GM18909 (cell line): Measurements from ENCODE around the gene SPSB3.
"Not testable (repeated sequence)": the region's sequence is repeated elsewhere in the genome, so short reads cannot be mapped to it uniquely, and the experiment has no call there.

Experiments
- ATAC-seq: cut with Tn5 transposase; IDR thresholded peaks from one replicate; pipeline ENCODE4 v1.9.1; 2021; ENCODE audit warnings: mild to moderate bottlenecking; ENCODE audit not compliant: unreplicated experiment, poor library complexity

Gene SPSB3

GRCh38 chr16:1745181-1745899, 37.0 kb downstream of the SPSB3 start:
- no peak for ATAC-seq

DNA sequence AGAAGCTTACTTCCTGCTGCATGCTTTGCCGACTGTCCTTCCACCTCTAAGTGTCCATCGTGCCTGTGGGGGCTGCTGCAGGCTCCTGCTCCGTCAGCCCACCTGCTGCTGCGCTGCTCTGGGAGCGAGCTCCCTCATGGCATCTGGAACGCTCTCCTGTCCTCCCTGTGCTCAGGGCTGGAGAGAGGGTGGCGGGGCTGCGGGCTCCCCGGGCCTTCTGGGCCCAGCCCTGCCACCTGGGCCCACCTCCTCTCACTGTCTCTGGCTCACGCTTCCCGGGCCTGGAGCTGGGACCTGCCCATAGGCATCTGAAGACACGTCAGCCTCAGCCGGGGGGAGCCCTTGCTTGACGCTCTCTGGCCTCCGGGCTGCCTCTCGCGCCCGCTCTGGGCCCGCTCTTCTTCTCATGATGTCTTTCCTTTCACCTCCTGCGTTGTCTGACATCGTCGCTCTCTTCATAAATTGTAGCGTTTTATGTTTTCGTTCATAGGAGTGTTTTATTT, 38.0 kb downstream of the SPSB3 start:
- no peak for ATAC-seq

DNA sequence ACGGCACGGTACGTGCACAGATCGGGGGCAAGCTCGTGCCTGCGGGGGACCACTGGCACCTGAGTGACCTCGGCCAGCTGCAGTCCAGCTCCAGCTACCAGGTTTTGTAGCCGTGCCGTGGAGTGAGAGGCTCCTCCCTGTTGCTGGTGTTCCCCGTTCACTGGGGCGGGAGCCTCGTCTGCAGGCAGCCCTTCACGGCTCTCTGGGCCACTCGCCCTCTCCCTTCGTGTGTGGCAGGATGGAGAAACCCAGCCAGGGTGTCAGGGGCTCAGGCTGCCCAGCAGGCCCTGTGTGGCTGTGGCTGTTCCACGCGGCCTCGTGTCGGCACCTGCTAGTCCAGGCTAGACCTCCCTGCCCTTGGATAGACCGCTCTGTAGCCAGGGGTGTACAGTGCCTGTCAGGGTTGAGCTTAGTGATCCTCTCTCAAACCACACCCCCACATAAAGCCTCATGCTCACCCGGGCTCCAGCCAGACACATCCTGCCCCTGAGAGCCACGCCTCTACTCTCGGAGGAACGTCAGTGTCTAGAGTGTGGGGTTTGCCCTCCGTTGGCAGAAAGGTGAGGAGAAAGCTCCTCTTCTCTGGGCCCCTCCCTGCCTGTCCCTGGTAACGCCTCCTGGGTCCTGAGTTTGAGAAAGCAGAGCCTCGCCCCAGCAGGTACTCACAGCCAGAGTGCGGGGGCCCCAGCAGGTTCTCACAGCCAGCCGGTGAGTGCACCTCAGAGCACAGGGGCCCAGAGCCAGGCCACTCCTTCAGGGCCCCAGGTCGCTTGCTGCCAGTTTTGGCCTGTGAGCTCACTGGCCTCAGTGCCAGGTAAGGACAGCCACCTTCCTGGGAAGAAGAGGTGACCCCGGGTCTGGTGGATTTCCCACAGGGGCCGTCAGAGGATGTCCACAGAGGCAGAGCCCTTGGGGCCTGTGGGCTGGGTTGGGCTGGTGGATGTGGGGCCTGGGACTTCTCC, 38.7 kb downstream of the SPSB3 start:
- ATAC-seq, result no peak

GRCh38 chr16:1741553-1742165, 40.7 kb downstream of the SPSB3 start:
- no peak for ATAC-seq

DNA sequence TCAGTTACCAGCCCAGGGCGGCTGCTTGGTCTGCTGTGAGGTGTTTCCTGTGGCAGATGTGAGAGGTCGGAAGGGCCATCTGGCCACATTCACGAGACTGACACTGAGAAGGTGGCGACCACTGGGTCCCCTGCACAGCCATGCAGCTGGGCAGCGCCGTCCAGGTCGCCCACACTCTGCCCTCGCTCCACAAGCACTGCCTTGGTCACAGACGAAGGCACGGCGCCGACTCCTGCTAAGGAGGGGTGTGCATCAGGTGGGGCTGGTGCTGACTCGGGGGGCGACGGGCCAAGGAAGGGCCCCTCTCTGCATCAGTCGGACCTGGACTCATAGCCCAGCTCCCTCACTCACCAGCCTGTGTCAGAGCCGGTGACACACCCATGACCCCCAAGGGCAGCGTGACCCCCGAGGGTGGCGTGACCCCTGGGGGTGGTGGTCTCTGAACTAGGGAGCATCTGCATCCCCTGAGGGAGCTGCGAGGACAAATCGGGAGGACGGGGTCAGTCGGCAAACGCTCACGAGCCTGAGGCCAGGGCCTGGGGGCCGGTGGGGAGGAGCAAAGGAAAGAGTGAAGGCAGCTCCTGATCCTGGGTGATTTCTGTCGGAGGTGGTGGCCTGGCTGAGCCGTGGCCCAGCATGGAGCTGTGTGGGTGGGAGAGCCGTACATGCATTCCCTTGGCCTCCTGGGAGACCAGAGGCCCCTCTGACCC, 41.4 kb downstream of the SPSB3 start:
- no peak for ATAC-seq

DNA sequence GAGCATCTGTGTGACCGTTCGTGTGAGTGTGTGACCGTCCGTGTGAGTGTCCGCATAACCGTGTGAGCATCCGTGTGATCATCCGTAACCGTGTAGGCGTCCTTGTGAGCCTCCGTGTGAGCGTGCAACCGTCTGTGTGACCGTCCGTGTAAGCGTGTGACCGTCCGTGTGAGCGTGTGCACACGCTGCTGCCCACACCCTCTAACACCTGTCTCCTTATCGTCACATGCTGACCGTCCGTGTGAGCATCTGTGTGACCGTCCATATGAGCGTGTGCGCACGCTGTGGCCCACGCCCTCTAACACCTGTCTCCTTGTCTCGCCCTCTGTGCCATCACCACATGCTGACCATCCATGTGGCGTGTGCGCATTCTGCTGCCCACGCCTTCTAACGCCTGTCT, 42.1 kb downstream of the SPSB3 start:
- ATAC-seq, result no peak

DNA sequence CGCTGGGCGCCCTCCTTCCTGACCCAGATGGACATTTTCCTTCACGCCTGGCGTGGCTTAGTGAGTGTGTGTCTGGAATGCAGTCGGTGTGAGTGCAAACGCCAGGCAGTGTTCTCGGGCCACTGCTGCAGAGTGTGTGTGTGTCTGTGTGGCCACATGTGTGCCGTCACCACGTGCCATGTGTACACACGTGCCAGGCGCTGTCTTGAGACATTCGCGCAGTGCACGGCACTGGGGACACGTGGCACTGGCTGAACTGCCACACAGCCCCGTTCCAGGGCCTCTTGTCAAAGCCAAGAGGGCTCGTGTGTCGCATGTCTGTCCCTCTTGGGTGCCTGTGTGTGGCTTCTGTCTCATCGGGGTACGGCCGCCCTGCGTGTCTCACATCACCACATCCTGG, 47.6 kb downstream of the SPSB3 start:
- ATAC-seq, result no peak

GRCh38 chr16:1734123-1734522, 48.2 kb downstream of the SPSB3 start:
- no peak for ATAC-seq

- not testable (repeated sequence) for ATAC-seq
These were observed 49.8 kb downstream of the SPSB3 start for GRCh38 chr16:1732551-1732987.

- ATAC-seq, result no peak
These were observed 50.3 kb downstream of the SPSB3 start for GRCh38 chr16:1732071-1732470.

DNA sequence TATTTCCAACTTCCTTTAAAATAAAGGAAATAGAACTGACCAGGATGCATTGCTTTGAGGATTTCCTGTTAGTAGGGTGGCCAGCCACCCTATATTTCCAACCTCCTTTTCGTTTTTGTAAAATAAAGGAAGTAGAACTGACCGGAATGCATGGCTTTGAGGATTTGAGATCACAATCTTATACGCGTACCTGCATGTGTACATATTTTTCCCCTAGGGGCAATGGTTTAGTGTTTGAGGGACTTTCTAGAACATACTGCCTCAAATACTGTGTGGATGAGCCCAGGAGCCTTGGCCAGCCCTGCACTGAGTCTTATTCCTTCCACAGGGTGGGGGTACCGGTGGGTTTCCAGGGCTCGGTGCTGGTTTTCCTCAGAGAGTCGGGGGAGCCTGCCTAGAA, 50.8 kb downstream of the SPSB3 start:
- no peak for ATAC-seq

- no peak for ATAC-seq
These were observed 51.3 kb downstream of the SPSB3 start for GRCh38 chr16:1731073-1731472.

DNA sequence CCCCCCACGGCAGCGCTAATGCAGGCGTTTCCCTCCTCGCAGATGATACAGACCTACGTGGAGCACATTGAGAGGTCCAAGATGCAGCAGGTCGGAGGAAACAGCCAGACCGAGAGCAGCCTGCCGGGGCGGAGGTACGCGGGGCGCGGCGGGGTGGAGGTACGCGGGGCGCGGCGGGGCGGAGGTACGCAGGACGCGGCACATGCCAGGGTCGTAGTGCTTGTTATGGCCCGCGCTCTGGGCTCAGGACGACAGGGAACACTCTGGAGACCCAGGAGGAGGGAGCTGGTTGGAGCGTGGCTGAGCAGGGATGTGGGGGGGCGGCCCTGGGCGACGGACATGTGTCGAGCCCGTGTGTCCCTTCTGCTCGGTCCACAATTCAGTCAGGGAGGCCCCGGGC, 52.9 kb downstream of the SPSB3 start:
- no peak for ATAC-seq

DNA sequence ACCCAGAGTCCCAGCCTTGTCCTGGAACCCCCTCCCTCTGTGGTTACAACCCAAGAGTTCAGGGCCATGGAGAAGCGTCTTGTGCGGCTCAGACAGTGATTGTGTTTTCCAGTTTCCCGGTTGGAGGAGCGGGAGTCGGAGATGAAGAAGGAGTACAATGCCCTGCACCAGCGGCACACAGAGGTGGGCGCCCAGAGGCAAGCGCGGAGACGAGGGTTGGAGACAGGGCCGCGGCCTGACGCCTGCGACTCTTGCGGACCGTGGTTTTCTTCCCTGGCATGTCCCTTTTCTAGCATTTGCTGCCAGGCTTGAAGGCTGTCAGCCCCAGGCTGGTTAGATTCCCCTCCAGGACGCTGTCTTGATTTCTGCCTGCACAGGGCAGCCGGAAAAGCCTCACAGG, 53.3 kb downstream of the SPSB3 start:
- ATAC-seq, result no peak

DNA sequence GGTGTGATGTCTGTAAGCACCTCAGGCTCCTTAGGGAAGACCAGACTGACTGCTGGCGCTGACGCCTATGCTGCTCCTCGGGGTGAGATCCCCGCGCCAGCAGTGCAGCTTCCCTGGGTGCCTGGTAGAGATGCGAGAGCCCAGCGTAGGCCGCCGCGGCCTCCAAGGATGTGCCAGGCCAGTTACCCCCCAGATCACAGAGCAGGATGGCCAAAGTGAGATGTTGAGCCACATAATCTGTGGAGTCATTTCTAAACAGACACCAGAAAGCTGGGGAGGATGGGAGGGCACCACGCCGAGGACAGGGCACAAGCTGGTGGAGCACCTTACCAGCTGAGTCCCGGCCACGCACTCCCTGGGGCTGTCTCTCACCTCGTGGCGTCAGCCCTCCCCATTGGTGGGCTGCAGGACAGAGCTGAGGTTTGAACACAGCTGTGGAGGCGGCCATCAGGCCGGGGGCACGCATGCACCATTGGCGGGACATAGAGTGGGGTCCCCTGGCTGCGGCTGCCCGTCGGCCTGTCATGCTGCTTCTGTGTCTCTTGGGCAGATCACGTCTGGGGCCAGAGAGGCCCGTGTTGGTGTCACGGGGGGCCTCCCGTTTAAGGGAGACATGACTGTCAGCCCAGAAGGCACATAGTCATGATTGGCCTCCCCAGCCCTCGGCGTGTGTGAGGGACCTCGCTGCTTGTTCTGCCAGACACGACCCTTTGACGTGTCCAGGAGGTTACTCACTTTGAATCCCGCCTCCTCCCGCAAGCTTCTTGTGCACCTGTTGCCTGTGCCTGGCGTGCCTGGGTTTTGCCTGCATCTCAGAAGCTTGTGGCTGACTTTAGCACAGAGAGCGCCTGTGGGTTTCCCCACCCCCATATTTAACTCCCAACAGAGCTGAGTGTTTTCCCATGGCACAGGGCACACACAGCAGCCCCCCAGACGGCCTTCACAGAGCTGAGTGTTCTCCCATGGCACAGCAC, 54.4 kb downstream of the SPSB3 start:
- no peak for ATAC-seq
